Naive thymus-derived CD4-positive, alpha-beta T cell (primary cell): ENCODE data around the gene FBXO5. TPM values are rescaled to one million over a fixed set of nuclear protein-coding genes. Genes with fewer than 3 reads are reported as not detected.
A peak's percentile ranks its signal among the peaks of the same experiment; 100 is the strongest.

Source experiments
- ATAC-seq: fragments of 150-1000 bp; cut with Tn5 transposase; 2 replicates; pipeline ENCODE4 v1.10.0; 2021; ENCODE audit warnings: mild to moderate bottlenecking, moderate library complexity
- CTCF ChIA-PET: fragments of 350-600 bp; sonication (Branson Sonifier 250); formaldehyde crosslinking; loops from one replicate; lab custom pipeline; 2021; ENCODE audit warnings: antibody characterized with exemption; lab: Charles Lee
- POLR2A ChIA-PET: fragments of 350-600 bp; sonication (Branson Sonifier 250); formaldehyde crosslinking; loops from one replicate; lab custom pipeline; 2021; ENCODE audit warnings: antibody characterized with exemption, inconsistent platforms; lab: Charles Lee
- DNase-seq, 9 donors: peaks; one replicate each; pipeline versions ENCODE4 v3.0.0 to v3.0.0-alpha.2; 2020 to 2022; ENCODE audit warnings: mixed read lengths in 1 of 9
- H3K27ac ChIP-seq: one replicate; pipeline ENCODE4 v1.7.0; 2013; ENCODE audit warnings: mild to moderate bottlenecking, low read depth, low read length, moderate library complexity
- H3K27me3 ChIP-seq, 2 donors: one replicate each; pipeline ENCODE4 v1.7.0; 2013; ENCODE audit warnings: low read length in 2 of 2, mild to moderate bottlenecking in 2 of 2, moderate library complexity in 2 of 2; ENCODE audit not compliant: control insufficient read depth in 2 of 2, insufficient read depth in 2 of 2
- H3K36me3 ChIP-seq, 3 experiments: 1 replicate in 2 of 3; 2 replicates in 1 of 3; pipeline ENCODE4 v1.7.0; 2013; ENCODE audit warnings: low read length in 3 of 3, mild to moderate bottlenecking in 3 of 3, moderate library complexity in 1 of 3; ENCODE audit not compliant: insufficient read depth in 3 of 3, control insufficient read depth in 2 of 3
- H3K4me1 ChIP-seq, 2 donors: one replicate each; pipeline ENCODE4 v1.7.0; 2013; ENCODE audit warnings: low read length in 2 of 2, mild to moderate bottlenecking in 2 of 2, moderate library complexity in 1 of 2; ENCODE audit not compliant: control insufficient read depth in 2 of 2, insufficient read depth in 2 of 2
- H3K4me3 ChIP-seq: 2 replicates; pipeline ENCODE4 v1.7.0; 2013; ENCODE audit warnings: mild to moderate bottlenecking, low read length
- H3K9me3 ChIP-seq, 3 experiments: 1 replicate in 2 of 3; 2 replicates in 1 of 3; pipeline ENCODE4 v1.7.0; 2013; ENCODE audit warnings: low read length in 3 of 3; ENCODE audit not compliant: control insufficient read depth in 2 of 3
- H3K27ac Mint-ChIP-seq, 9 donors: one replicate each; pipeline ENCODE4 v1.8.0; 2020 to 2022; ENCODE audit warnings: mixed read lengths in 9 of 9, mild to moderate bottlenecking in 8 of 9, moderate library complexity in 5 of 9, inconsistent platforms in 2 of 9
- H3K27me3 Mint-ChIP-seq, 5 donors: one replicate each; pipeline ENCODE4 v1.8.0; 2021 to 2022; ENCODE audit warnings: mixed read lengths in 5 of 5, mild to moderate bottlenecking in 1 of 5
- H3K36me3 Mint-ChIP-seq, 5 donors: one replicate each; pipeline ENCODE4 v1.8.0; 2020 to 2022; ENCODE audit warnings: mixed read lengths in 5 of 5, mild to moderate bottlenecking in 3 of 5, inconsistent platforms in 1 of 5
- H3K4me1 Mint-ChIP-seq, 7 donors: one replicate each; pipeline ENCODE4 v1.8.0; 2020 to 2022; ENCODE audit warnings: mixed read lengths in 7 of 7, mild to moderate bottlenecking in 3 of 7, inconsistent platforms in 1 of 7
- H3K4me3 Mint-ChIP-seq, 10 donors: one replicate each; pipeline ENCODE4 v1.8.0; 2020 to 2022; ENCODE audit warnings: mild to moderate bottlenecking in 10 of 10, mixed read lengths in 10 of 10, moderate library complexity in 6 of 10, inconsistent platforms in 2 of 10
- H3K9me3 Mint-ChIP-seq, 11 donors: one replicate each; pipeline ENCODE4 v1.8.0; 2020 to 2022; ENCODE audit warnings: mixed read lengths in 11 of 11, mild to moderate bottlenecking in 4 of 11, inconsistent platforms in 1 of 11, moderate library complexity in 1 of 11
- intact Hi-C, 2 donors: fragments of 100-400 bp; cut with micrococcal nuclease; formaldehyde crosslinking; loops; one replicate each; pipeline ENCODE4 v1.15.1; 2023
- polyA plus RNA-seq, 2 donors: library from polyadenylated mRNA; unstranded; fragments of 300-500 nt; fragmentation: Illumina TruSeq; gene quantifications; one replicate each; pipeline ENCODE4 v1.2.3, GENCODE V29; 2021
- total RNA-seq, 6 experiments: library from RNA in 5 of 6; stranded (reverse) in 5 of 6; gene quantifications; 1 replicate in 5 of 6; 2 replicates in 1 of 6; pipeline ENCODE4 v1.2.3 and lab custom pipeline; 2021 to 2026

Gene FBXO5
- total and polyA plus RNA-seq, 7 experiments from 2014 or later = 3.2 to 50.2 (median 9.0) TPM

GRCh38 chr6:152952866-152953509 is 29.9 kb downstream of the FBXO5 start:
- H3K36me3 ChIP-seq = no peaks in the 10 kb centered on the region
- CTCF ChIA-PET = no interaction called here
- H3K4me1 Mint-ChIP-seq = peaks cover 0 to 9% (median 5%) of the 10 kb centered on the region in 7 donors
- ATAC-seq (no peak), DNase-seq (peak in 3 of 9 donors; percentile 3 to 12 (median 7))
- POLR2A ChIA-PET = no interaction called here
- no peak overlapping the region for H3K4me3 Mint-ChIP-seq
- no peak overlapping the region for H3K27ac ChIP-seq
- no peaks in the 10 kb centered on the region for H3K9me3 ChIP-seq
- H3K4me3 ChIP-seq = no peak overlapping the region
- intact Hi-C loops = no loop called here
- no peak overlapping the region for H3K27ac Mint-ChIP-seq
- H3K36me3 Mint-ChIP-seq = no peaks in the 10 kb centered on the region
- peaks cover 16 to 36% (median 22%) of the 10 kb centered on the region in 5 donors for H3K27me3 Mint-ChIP-seq
- no peaks in the 10 kb centered on the region for H3K4me1 ChIP-seq
- no peaks in the 10 kb centered on the region for H3K9me3 Mint-ChIP-seq
- H3K27me3 ChIP-seq = peaks cover 0 to 7% of the 10 kb centered on the region in 2 donors

DNA sequence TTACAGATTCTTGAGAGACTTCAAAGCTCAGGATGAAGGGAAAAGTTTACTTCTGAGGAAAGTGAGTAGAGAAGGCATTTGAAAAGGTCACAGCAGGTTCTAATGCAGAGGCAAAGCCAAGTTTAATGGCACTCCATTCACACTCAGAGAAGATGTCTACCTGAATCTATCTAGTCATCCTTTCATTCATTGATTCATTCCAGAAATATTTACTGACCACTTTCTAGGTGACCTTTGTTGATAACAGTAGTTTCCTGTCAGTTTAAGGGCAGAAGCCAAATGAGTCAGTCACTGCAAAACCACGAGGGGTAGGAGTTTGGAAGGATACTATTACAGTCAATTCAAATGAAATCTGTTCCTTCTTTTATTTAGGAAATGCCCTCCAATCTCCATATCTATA is 30.8 kb downstream of the FBXO5 start:
- H3K36me3 ChIP-seq = no peaks in the 10 kb centered on the region
- ATAC-seq = no peak
- Mint-ChIP-seq H3K36me3 (no peaks in the 10 kb centered on the region), H3K4me3 (no peak overlapping the region), H3K4me1 (peaks cover 0 to 11% (median 9%) of the 10 kb centered on the region in 7 donors), H3K27ac (no peak overlapping the region), H3K9me3 (no peaks in the 10 kb centered on the region), H3K27me3 (peaks cover 22 to 36% (median 22%) of the 10 kb centered on the region in 5 donors)
- H3K27me3 ChIP-seq = peaks cover 0 to 7% of the 10 kb centered on the region in 2 donors
- H3K4me3 ChIP-seq = no peak overlapping the region
- intact Hi-C loops = no loop called here
- no peak for DNase-seq
- no peak overlapping the region for H3K27ac ChIP-seq
- ChIA-PET CTCF (no interaction called here), POLR2A (no interaction called here)
- H3K4me1 ChIP-seq = no peaks in the 10 kb centered on the region
- no peaks in the 10 kb centered on the region for H3K9me3 ChIP-seq

DNA sequence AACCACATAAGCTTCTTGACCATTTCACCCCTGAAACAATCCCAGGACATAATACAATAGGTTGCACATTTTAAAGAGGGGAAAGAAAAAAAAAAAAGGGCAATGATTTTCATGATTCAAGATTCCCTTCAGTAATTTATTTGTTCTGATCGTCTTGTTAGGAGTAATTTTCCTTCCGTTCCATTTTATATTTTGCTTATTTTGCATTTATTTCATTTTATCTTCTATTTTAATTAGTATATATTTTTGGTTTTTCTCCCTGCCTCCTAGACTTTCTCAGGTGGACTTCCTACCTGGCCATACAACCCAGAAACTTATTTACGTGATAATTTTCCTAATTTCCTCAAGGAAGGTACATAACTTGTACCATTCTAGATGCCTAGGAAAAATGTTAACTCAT is 32.6 kb downstream of the FBXO5 start:
- Mint-ChIP-seq H3K36me3 (no peaks in the 10 kb centered on the region), H3K4me3 (no peak overlapping the region), H3K9me3 (no peaks in the 10 kb centered on the region), H3K27me3 (peaks cover 17 to 36% (median 22%) of the 10 kb centered on the region in 5 donors), H3K27ac (no peak overlapping the region), H3K4me1 (peaks cover 0 to 11% (median 9%) of the 10 kb centered on the region in 7 donors)
- CTCF ChIA-PET = no interaction called here
- ATAC-seq (no peak), DNase-seq (no peak)
- intact Hi-C loops = no loop called here
- no peaks in the 10 kb centered on the region for H3K36me3 ChIP-seq
- no peak overlapping the region for H3K27ac ChIP-seq
- H3K4me1 ChIP-seq = no peaks in the 10 kb centered on the region
- H3K4me3 ChIP-seq = no peak overlapping the region
- POLR2A ChIA-PET = no interaction called here
- no peaks in the 10 kb centered on the region for H3K9me3 ChIP-seq
- H3K27me3 ChIP-seq = peaks cover 0 to 7% of the 10 kb centered on the region in 2 donors

DNA sequence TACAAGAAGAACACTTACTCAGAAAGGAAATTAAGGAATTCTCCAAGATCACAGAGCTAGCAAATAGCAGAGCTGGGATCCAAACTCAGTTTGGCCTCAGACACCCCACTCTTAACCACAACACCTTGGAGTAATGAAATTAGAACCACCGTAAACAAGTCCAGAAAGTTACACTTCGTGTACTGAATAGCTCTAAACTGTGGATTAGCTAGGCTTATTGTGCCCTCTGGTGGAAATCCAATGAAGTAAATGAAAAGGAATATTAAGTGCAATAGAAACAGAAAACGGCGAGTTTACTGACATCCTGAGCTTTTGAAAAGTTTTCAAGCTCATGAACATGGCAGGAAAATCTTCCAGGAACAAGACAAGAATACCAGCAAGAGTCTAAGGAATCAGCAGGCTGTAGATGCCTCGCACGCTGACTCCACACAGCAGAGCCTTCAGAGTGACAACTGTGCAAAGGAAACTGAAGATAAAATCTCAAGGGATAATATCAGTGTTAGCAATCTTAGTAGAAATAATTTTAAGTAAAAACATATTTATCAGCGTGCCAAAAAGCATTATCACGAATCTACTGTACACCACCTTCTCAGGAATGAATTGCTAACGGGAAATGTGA is 34.6 kb downstream of the FBXO5 start:
- no peak overlapping the region for H3K4me3 ChIP-seq
- ATAC-seq (peak; percentile 72), DNase-seq (peak in 5 of 9 donors; percentile 9 to 35 (median 26))
- Mint-ChIP-seq H3K36me3 (no peaks in the 10 kb centered on the region), H3K9me3 (no peaks in the 10 kb centered on the region), H3K4me3 (peak overlapping the region in 7 of 10 donors; percentile 3 to 56 (median 41)), H3K27me3 (peaks cover 17 to 44% (median 25%) of the 10 kb centered on the region in 5 donors), H3K27ac (no peak overlapping the region), H3K4me1 (peaks cover 0 to 11% (median 9%) of the 10 kb centered on the region in 7 donors)
- ChIA-PET CTCF (interaction anchor here (0.6 to 1.5 kb wide), 8 partner anchors 10 to 991 kb away, joined by 3 to 8 read pairs (median 4); no protein-coding TSS in a partner anchor), POLR2A (no interaction called here)
- no peaks in the 10 kb centered on the region for H3K36me3 ChIP-seq
- H3K9me3 ChIP-seq = no peaks in the 10 kb centered on the region
- peaks cover 0 to 7% of the 10 kb centered on the region in 2 donors for H3K27me3 ChIP-seq
- H3K4me1 ChIP-seq = no peaks in the 10 kb centered on the region
- intact Hi-C loops = loop anchor here (1.0 to 5.0 kb wide), 5 partner anchors 76 to 1257 kb away; no protein-coding TSS in a partner anchor
- no peak overlapping the region for H3K27ac ChIP-seq

DNA sequence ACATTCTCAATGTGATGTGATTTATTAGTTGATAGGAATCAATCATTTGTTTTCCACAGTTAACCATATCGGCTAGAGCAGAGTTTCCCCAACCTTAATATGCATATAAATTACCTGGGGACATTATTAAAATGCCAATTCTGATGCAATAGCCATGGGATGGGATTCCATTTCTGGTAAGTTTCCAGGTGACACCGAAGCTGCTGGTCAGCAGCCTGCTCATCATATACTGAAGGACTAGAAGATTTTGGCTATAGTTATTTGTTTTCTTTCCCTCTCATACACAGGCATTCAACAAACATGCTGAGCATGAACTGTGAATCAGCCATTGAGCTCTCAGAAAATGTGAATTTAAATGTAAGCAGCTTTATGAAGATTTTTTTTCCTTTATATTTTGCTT is 35.8 kb downstream of the FBXO5 start:
- Mint-ChIP-seq H3K4me3 (no peak overlapping the region), H3K9me3 (no peaks in the 10 kb centered on the region), H3K36me3 (no peaks in the 10 kb centered on the region), H3K27ac (no peak overlapping the region), H3K4me1 (peaks cover 0 to 10% (median 7%) of the 10 kb centered on the region in 7 donors), H3K27me3 (peaks cover 15 to 47% (median 19%) of the 10 kb centered on the region in 5 donors)
- ATAC-seq (no peak), DNase-seq (no peak)
- Histone ChIP-seq H3K36me3 (no peaks in the 10 kb centered on the region), H3K4me3 (no peak overlapping the region), H3K9me3 (no peaks in the 10 kb centered on the region), H3K27me3 (peaks cover 0 to 7% of the 10 kb centered on the region in 2 donors), H3K4me1 (no peaks in the 10 kb centered on the region), H3K27ac (no peak overlapping the region)
- ChIA-PET POLR2A (no interaction called here), CTCF (interaction anchor here (1.5 kb wide), 1 partner anchor 8 kb away, joined by 8 read pairs; no protein-coding TSS in a partner anchor)
- intact Hi-C loops = loop anchor here in 1 of 2 donors (5.0 kb wide), 1 partner anchor 200 kb away; no protein-coding TSS in a partner anchor

GRCh38 chr6:152946484-152946883 is 36.4 kb downstream of the FBXO5 start:
- CTCF ChIA-PET = no interaction called here

More at GRCh38 chr6:152946484-152946883, 36.4 kb downstream of the FBXO5 start:
- no peaks in the 10 kb centered on the region for H3K9me3 ChIP-seq
- H3K27ac ChIP-seq = no peak overlapping the region
- Mint-ChIP-seq H3K27me3 (peaks cover 18 to 50% (median 24%) of the 10 kb centered on the region in 5 donors), H3K4me3 (no peak overlapping the region), H3K4me1 (peaks cover 0 to 10% (median 7%) of the 10 kb centered on the region in 7 donors), H3K9me3 (no peaks in the 10 kb centered on the region), H3K27ac (no peak overlapping the region), H3K36me3 (no peaks in the 10 kb centered on the region)
- intact Hi-C loops = loop anchor here in 1 of 2 donors (5.0 kb wide), 1 partner anchor 199 kb away; no protein-coding TSS in a partner anchor
- H3K4me1 ChIP-seq = no peaks in the 10 kb centered on the region
- POLR2A ChIA-PET = no interaction called here
- peaks cover 0 to 7% of the 10 kb centered on the region in 2 donors for H3K27me3 ChIP-seq
- DNase-seq (no peak), ATAC-seq (no peak)
- H3K36me3 ChIP-seq = no peaks in the 10 kb centered on the region
- no peak overlapping the region for H3K4me3 ChIP-seq
